Measurements from ENCODE around the gene ICA1L.

ICA1L gene

GRCh38 chr2:202764991-202765390 is 106.6 kb downstream of the ICA1L start:
- no peak overlapping the region for H3K4me3 ChIP-seq (replicated peaks; ENCODE audit: low read depth, low read length)
- no peak for TF ChIP-seq CTCF (IDR thresholded peaks at IDR 0.05; ENCODE audit: low read length, missing control alignments)
- DNase-seq (ENCODE audit: low read depth), result no peak

GRCh38 chr2:202763916-202764315 is 107.7 kb downstream of the ICA1L start:
- no peak for TF ChIP-seq CTCF (IDR thresholded peaks at IDR 0.05; ENCODE audit: low read length, missing control alignments)
- no peak for DNase-seq (ENCODE audit: low read depth)
- H3K4me3 ChIP-seq (replicated peaks; ENCODE audit: low read depth, low read length), result no peak overlapping the region

- TF ChIP-seq CTCF (IDR thresholded peaks at IDR 0.05; ENCODE audit: low read length, missing control alignments), result no peak
- no peak for DNase-seq (ENCODE audit: low read depth)
- no peak overlapping the region for H3K4me3 ChIP-seq (replicated peaks; ENCODE audit: low read depth, low read length)
Measured at GRCh38 chr2:202762556-202762955, 109.0 kb downstream of the ICA1L start.

- TF ChIP-seq CTCF (IDR thresholded peaks at IDR 0.05; ENCODE audit: low read length, missing control alignments), result no peak
- no peak for DNase-seq (ENCODE audit: low read depth)
- no peak overlapping the region for H3K4me3 ChIP-seq (replicated peaks; ENCODE audit: low read depth, low read length)
Measured at GRCh38 chr2:202760848-202761247, 110.7 kb downstream of the ICA1L start.

GRCh38 chr2:202758604-202759003 is 113.0 kb downstream of the ICA1L start:
- H3K4me3 ChIP-seq (replicated peaks; ENCODE audit: low read depth, low read length), result no peak overlapping the region
- no peak for TF ChIP-seq CTCF (IDR thresholded peaks at IDR 0.05; ENCODE audit: low read length, missing control alignments)
- DNase-seq (ENCODE audit: low read depth), result no peak

- TF ChIP-seq CTCF (IDR thresholded peaks at IDR 0.05; ENCODE audit: low read length, missing control alignments), result no peak
- H3K4me3 ChIP-seq (replicated peaks; ENCODE audit: low read depth, low read length), result no peak overlapping the region
- no peak for DNase-seq (ENCODE audit: low read depth)
Measured at GRCh38 chr2:202758128-202758527, 113.4 kb downstream of the ICA1L start.

GRCh38 chr2:202757339-202757738 is 114.2 kb downstream of the ICA1L start:
- DNase-seq (ENCODE audit: low read depth), result no peak
- no peak for TF ChIP-seq CTCF (IDR thresholded peaks at IDR 0.05; ENCODE audit: low read length, missing control alignments)
- no peak overlapping the region for H3K4me3 ChIP-seq (replicated peaks; ENCODE audit: low read depth, low read length)
